DND-41 (cell line): ENCODE data around the gene ECHS1.

Source experiments
- ATAC-seq: fragments of 200-7000 bp; cut with Tn5 transposase; 3 replicates; pipeline ENCODE4 v1.9.1; 2021; ENCODE audit warnings: low read depth; ENCODE audit not compliant: insufficient read depth
- DNase-seq: peaks from one replicate; pipeline ENCODE4 v3.0.0-alpha.2; 2020
- H2AFZ ChIP-seq: 2 replicates; pipeline ENCODE4 v1.6.0; 2012; ENCODE audit warnings: low read depth, low read length
- H3K27ac ChIP-seq: 2 replicates; pipeline ENCODE4 v1.5.1; 2012; ENCODE audit warnings: low read length, inconsistent platforms
- H3K27me3 ChIP-seq: fragments of 200-600 bp; sonication (generic); 2 replicates; pipeline ENCODE4 v1.6.0; 2012; ENCODE audit warnings: low read length, mild to moderate bottlenecking, inconsistent platforms; ENCODE audit not compliant: insufficient read depth, poor library complexity
- H3K36me3 ChIP-seq: 2 replicates; pipeline ENCODE4 v1.5.1; 2012; ENCODE audit warnings: low read length, inconsistent platforms; ENCODE audit not compliant: insufficient read depth
- H3K4me1 ChIP-seq: 2 replicates; pipeline ENCODE4 v1.5.1; 2012; ENCODE audit warnings: mild to moderate bottlenecking, low read length; ENCODE audit not compliant: insufficient read depth
- H3K4me2 ChIP-seq: 2 replicates; pipeline ENCODE4 v1.6.0; 2012; ENCODE audit warnings: mild to moderate bottlenecking, moderate library complexity, low read length, inconsistent platforms; ENCODE audit not compliant: insufficient read depth
- H3K4me3 ChIP-seq, 2 experiments: fragments of 200-600 bp in 1 of 2; shearing (Covaris generic) in 1 of 2; 2 replicates each; pipeline ENCODE4 v1.5.1; 2012 to 2016; ENCODE audit warnings: inconsistent platforms in 2 of 2, low read length in 2 of 2, mild to moderate bottlenecking in 2 of 2, low read depth in 1 of 2, moderate library complexity in 1 of 2
- H3K79me2 ChIP-seq: 2 replicates; pipeline ENCODE4 v1.6.0; 2012; ENCODE audit warnings: low read length, inconsistent platforms; ENCODE audit not compliant: insufficient read depth
- H3K9ac ChIP-seq: 2 replicates; pipeline ENCODE4 v1.6.0; 2012; ENCODE audit warnings: low read depth, mild to moderate bottlenecking, inconsistent platforms, low read length, moderate library complexity
- H3K9me3 ChIP-seq: 2 replicates; pipeline ENCODE4 v1.5.1; 2012; ENCODE audit warnings: low read length, moderate library complexity, mild to moderate bottlenecking, inconsistent platforms; ENCODE audit not compliant: insufficient read depth, severe bottlenecking
- H4K20me1 ChIP-seq: 2 replicates; pipeline ENCODE4 v1.6.0; 2012; ENCODE audit warnings: low read length; ENCODE audit not compliant: insufficient read depth
- EZH2 ChIP-seq: IDR thresholded peaks from 3 replicates; pipeline ENCODE4 v1.6.1; 2012; ENCODE audit warnings: borderline replicate concordance, low read depth, mild to moderate bottlenecking, moderate library complexity, low read length, inconsistent platforms; ENCODE audit not compliant: severe bottlenecking
- TF ChIP-seq, protein P1 (sequence below): IDR thresholded peaks from 2 replicates; pipeline ENCODE4 v1.5.1; 2012; ENCODE audit warnings: borderline replicate concordance, low read length, moderate library complexity, mild to moderate bottlenecking; ENCODE audit not compliant: poor library complexity, severe bottlenecking; ENCODE audit errors: extremely low read depth

ECHS1 gene

DNA sequence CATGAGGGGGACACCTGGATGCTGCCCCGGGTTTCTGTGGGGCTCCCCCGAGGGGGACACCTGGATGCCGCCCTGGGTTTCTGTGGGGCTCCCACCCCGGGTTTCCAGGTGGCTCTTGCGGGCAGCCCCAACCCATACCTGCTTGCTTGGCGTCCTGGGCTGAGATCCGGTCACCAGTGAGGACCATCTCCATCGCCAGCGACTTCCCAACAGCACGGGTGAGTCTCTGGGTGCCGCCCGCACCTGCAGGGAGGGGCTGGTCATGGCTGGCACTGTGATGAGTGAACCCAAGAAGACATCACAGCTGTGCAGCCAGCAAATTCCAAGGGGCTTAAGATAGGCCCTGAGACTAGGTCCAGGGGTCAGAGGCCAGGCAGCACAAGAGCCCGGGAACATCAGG lies 6.4 kb downstream of the ECHS1 start:
- no peaks in the 10 kb centered on the region for H3K79me2 ChIP-seq
- H4K20me1 ChIP-seq = no peaks in the 10 kb centered on the region; the same call in 1 of the 2 replicates
- no peak overlapping the region for H2AFZ ChIP-seq
- H3K9ac ChIP-seq = no peak overlapping the region
- TF ChIP-seq, protein P1, sequence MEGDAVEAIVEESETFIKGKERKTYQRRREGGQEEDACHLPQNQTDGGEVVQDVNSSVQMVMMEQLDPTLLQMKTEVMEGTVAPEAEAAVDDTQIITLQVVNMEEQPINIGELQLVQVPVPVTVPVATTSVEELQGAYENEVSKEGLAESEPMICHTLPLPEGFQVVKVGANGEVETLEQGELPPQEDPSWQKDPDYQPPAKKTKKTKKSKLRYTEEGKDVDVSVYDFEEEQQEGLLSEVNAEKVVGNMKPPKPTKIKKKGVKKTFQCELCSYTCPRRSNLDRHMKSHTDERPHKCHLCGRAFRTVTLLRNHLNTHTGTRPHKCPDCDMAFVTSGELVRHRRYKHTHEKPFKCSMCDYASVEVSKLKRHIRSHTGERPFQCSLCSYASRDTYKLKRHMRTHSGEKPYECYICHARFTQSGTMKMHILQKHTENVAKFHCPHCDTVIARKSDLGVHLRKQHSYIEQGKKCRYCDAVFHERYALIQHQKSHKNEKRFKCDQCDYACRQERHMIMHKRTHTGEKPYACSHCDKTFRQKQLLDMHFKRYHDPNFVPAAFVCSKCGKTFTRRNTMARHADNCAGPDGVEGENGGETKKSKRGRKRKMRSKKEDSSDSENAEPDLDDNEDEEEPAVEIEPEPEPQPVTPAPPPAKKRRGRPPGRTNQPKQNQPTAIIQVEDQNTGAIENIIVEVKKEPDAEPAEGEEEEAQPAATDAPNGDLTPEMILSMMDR = no peak
- TF ChIP-seq EZH2 = no peak
- H3K4me2 ChIP-seq = no peak overlapping the region
- no peak overlapping the region for H3K27ac ChIP-seq
- no peaks in the 10 kb centered on the region for H3K9me3 ChIP-seq
- no peak for ATAC-seq
- peaks cover 79% of the 10 kb centered on the region for H3K36me3 ChIP-seq
- H3K4me3 ChIP-seq = no peak overlapping the region
- peaks cover under 1% of the 10 kb centered on the region; the same call in 1 of the 2 replicates for H3K4me1 ChIP-seq
- DNase-seq = no peak
- H3K27me3 ChIP-seq = no peaks in the 10 kb centered on the region

DNA sequence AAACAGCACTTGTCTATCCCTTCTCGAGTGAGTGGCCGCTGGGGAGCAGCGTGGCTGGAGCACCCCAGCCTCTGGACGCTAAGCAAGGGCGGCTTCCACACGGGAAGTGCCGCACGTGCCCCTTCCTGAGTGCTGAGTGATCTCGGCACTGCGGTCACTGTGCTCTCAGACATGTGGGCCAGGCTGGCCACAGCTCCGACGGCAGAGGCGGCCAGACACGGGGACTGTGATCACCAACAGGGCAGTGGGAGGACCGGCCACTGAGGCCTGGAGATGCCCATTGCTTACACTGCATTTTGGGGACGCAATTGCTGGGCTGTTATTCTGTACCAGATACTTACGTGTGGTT lies 7.0 kb downstream of the ECHS1 start:
- ATAC-seq (no peak), DNase-seq (no peak)
- Histone ChIP-seq H3K27me3 (no peaks in the 10 kb centered on the region), H4K20me1 (no peaks in the 10 kb centered on the region; the same call in 1 of the 2 replicates), H3K9ac (no peak overlapping the region), H3K4me3 (no peak overlapping the region), H3K9me3 (no peaks in the 10 kb centered on the region), H3K36me3 (peaks cover 76% of the 10 kb centered on the region), H2AFZ (no peak overlapping the region), H3K79me2 (no peaks in the 10 kb centered on the region), H3K4me2 (no peak overlapping the region), H3K4me1 (no peaks in the 10 kb centered on the region), H3K27ac (no peak overlapping the region)
- TF ChIP-seq EZH2 = no peak
- TF ChIP-seq, protein P1 = no peak

DNA sequence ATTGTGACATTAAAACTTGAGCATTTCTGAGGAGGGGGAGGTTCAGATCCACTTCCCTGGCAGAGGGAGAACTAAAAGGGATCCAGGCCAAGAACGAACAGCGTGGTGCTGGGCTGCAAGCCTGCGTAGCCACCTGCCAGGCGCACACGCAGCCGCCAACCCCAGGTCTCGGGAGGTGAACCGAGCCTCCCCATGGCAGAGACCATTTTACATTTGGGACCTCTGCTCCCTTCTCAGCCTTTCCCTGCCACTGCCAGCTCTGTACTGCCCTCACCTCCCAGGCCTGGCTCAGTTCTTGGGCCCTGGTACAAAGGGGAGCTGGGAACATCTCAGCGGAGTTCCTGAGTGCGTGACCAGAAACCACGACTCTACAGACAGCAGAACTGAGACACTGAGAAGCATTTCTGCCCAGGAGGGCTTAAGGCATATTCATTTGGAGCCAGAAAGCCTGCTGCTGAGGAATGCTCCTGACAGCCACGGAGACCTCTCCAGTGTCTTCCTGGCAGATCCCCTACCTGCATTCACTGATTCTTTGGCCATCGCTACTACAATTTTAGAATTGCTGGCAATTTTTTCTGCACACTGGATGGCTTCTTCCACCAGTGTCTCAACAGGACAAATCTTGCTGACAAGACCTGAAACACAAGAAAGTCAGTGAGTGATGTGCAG lies 7.6 kb downstream of the ECHS1 start:
- DNase-seq (no peak), ATAC-seq (no peak)
- Histone ChIP-seq H3K9me3 (no peaks in the 10 kb centered on the region), H3K36me3 (peaks cover 74% of the 10 kb centered on the region), H3K27me3 (no peaks in the 10 kb centered on the region), H3K4me1 (no peaks in the 10 kb centered on the region), H3K9ac (no peak overlapping the region), H3K79me2 (no peaks in the 10 kb centered on the region), H4K20me1 (no peaks in the 10 kb centered on the region; the same call in 1 of the 2 replicates), H3K4me2 (no peak overlapping the region), H2AFZ (no peak overlapping the region), H3K27ac (no peak overlapping the region), H3K4me3 (no peak overlapping the region)
- no peak for TF ChIP-seq EZH2
- TF ChIP-seq, protein P1 = no peak
